Stimulated activated CD4-positive, alpha-beta T cell treated with anti-CD3 and anti-CD28 coated beads, Interleukin-12 subunit alpha, Interleukin-12 subunit beta, amount 100 ng/mL, for 48 hours (primary cell): ENCODE data around the gene PCDHGC4.

Experiments
- DNase-seq, 3 donors: peaks; one replicate each; pipeline ENCODE4 v3.0.0-alpha.2; 2020; ENCODE audit warnings: low read depth in 2 of 3, low spot score in 1 of 3

The PCDHGC4 gene

GRCh38 chr5:141484641-141485311 is at the start of gene PCDHGC4:
TSS of gene PCDHGC4 (plus strand) at chr5:141485030. CDS start at chr5:141485174, 144 bp downstream.
- DNase-seq, result no peak

DNA sequence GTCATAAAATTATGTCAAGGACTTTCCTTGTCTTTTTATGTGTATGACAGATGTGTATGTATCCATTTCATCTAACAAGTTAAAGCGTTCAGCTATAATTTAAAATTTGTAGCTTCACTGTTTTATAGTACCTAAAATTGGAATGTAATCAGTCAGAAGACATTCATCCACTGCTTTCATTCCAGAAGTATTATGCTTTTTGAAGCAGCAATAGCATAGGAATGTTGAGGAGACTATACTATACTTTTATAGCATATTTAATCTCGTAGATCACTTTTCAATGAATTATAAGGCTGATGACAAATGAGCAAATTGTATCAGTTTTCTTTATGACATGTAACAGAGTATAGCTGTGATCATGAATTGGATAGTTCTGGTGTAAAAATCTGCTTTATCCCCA is 47.6 kb upstream of the PCDHGC4 start:
- DNase-seq, result no peak

DNA sequence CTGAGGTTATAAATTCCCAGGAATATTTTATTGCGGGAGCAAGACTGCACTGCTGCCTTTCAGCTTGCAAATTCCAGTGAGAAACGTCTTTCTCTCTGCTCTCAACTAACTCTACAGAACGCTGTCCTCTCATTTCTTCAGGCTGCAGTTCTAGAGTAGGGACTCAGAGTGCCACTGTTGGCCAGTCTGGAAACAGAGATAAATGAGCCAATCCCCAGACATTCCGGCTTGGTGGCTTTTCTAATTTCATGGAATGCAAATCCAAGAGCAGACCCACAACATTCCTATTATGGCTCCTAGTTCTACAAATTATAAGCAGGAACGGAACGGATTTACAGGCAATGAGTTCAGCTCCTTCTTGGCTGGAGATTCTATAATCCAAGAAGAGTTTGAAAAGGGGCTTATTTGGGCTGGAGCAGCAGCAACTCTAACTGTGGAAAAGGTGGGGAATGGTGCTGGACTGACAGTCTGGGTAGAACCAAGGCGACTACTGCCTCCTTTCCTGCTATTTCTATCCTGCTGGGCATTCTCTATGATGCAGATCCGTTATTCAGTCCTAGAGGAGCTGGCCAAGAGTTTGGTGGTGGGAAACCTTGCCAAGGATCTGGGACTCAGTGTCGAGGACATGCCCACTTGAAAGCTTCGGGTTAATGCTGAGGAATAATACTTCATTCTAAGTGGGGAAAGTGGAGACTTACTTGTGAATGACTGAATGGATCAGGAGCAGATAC is 45.3 kb upstream of the PCDHGC4 start:
- DNase-seq, result no peak

- DNase-seq, result no peak
Observed at GRCh38 chr5:141440341-141440740, 44.5 kb upstream of the PCDHGC4 start.

DNA sequence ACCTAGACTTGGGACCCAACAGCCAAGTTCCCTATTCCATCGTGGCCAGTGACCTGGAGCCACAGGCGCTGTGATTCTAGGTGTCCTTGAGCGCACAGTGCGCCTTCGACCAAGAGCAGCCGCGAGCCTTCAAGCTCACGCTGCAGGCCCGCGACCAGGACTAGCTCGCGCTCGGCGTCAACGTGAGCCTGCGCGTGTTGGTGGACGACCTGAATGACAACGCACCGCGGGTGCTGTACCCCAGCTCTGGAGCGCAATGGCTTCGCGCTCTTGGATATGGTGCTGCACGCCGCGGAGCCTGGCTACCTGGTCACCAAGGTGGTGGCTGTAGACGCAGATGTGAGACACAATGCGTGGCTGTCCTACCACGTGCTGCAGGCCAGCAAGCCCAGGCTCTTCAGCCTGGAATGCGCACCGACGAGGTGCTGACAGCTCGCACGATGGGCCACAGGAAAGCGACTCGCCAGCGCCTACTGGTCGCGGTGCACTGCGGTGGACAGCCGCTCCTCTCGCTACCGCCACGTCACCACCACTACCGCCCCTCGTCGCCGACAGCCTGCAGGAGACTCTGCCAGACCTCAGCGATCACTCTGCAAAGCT is 43.2 kb upstream of the PCDHGC4 start:
- no peak for DNase-seq

GRCh38 chr5:141465351-141465750 is 19.5 kb upstream of the PCDHGC4 start:
- no peak for DNase-seq

DNA sequence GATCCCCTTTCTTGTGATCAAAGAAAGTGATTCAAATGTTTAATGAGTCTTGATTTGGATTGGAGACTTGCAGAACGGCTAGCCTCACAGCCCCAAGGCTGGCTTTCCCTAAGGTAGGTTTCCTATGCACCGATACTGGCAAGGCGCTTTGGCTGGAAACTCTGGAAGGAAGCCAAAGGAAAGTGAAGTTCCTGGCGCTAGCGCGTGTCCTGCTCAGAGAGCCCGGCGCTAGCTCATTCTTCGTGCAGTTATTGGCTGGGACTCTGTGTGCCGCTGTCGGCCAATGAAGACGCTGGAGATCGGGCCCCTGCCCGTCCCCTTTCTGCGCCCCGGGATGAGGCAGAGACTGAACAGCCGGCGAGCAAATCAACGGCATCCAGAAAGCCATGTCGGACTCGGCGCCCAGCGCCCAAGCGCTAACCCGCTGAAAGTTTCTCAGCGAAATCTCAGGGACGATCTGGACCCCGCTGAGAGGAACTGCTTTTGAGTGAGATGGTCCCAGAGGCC is 9.2 kb upstream of the PCDHGC4 start, which contains the start of gene PCDHGC3:
Gene PCDHGC3, plus strand, starts transcription at position 342 of the 507 bp plus-strand sequence. Its CDS starts 151 bp downstream, at position 493.
- peak; percentile 35 to 45 (median 36) for DNase-seq

- no peak for DNase-seq
Observed at GRCh38 chr5:141476132-141476911, 8.5 kb upstream of the PCDHGC4 start.

DNA sequence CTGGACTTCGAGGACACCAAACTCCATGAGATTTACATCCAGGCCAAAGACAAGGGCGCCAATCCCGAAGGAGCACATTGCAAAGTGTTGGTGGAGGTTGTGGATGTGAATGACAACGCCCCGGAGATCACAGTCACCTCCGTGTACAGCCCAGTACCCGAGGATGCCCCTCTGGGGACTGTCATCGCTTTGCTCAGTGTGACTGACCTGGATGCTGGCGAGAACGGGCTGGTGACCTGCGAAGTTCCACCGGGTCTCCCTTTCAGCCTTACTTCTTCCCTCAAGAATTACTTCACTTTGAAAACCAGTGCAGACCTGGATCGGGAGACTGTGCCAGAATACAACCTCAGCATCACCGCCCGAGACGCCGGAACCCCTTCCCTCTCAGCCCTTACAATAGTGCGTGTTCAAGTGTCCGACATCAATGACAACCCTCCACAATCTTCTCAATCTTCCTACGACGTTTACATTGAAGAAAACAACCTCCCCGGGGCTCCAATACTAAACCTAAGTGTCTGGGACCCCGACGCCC is 7.7 kb upstream of the PCDHGC4 start:
- no peak for DNase-seq

- DNase-seq, result no peak
Observed at GRCh38 chr5:141477815-141478214, 7.0 kb upstream of the PCDHGC4 start.

- no peak for DNase-seq
Observed at GRCh38 chr5:141478321-141478945, 6.4 kb upstream of the PCDHGC4 start.

- no peak for DNase-seq
Observed at GRCh38 chr5:141479776-141480175, 5.1 kb upstream of the PCDHGC4 start.

GRCh38 chr5:141483902-141484301 is 928 bp upstream of the PCDHGC4 start:
- no peak for DNase-seq

DNA sequence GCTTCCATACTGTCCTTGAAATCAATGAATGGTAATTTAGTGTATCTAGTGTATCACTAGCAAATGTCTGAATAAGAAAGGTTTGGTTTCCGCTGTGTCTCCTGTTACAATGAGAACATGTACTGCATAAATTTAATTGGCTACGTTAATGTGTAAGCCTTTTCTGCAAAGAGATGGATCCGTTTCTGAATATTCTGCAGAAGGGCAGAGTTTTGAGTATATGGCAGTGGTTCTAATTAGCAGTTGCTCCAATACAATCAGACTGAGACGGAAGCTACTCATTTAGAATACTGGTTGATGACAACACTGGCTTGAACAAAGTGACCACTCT is 555 bp upstream of the PCDHGC4 start:
- no peak for DNase-seq

- no peak for DNase-seq
Observed at GRCh38 chr5:141485321-141486055, 658 bp downstream of the PCDHGC4 start.

DNA sequence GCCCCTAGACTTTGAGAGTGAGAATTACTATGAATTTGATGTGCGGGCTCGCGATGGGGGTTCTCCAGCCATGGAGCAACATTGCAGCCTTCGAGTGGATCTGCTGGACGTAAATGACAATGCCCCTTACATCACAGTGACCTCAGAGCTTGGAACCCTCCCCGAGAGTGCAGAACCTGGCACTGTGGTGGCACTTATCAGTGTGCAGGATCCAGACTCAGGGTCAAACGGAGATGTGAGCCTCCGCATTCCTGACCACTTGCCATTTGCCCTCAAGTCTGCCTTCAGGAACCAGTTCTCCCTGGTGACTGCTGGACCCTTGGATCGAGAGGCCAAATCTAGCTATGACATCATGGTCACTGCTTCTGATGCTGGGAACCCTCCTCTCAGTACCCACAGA is 1.3 kb downstream of the PCDHGC4 start:
- DNase-seq, result no peak

DNA sequence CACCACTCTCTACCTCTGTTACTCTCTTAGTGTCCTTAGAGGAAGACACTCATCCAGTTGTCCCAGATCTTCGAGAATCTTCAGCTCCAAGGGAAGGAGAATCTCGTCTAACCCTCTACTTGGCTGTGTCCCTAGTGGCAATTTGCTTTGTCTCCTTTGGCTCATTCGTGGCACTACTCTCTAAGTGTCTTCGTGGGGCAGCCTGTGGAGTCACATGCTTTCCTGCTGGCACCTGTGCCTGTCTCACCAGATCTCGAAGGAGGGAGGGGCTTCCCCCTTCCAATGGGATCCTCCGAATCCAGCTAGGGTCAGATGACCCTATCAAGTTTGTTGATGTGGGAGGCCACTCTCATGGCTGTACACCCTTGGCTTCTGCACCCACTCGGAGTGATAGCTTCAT is 2.3 kb downstream of the PCDHGC4 start:
- DNase-seq, result no peak

GRCh38 chr5:141488591-141489561 is 4.0 kb downstream of the PCDHGC4 start, which contains the start of gene PCDHGC5:
TSS of gene PCDHGC5 (plus strand) at chr5:141489081. CDS start at chr5:141489241, 160 bp downstream.
- no peak for DNase-seq

DNA sequence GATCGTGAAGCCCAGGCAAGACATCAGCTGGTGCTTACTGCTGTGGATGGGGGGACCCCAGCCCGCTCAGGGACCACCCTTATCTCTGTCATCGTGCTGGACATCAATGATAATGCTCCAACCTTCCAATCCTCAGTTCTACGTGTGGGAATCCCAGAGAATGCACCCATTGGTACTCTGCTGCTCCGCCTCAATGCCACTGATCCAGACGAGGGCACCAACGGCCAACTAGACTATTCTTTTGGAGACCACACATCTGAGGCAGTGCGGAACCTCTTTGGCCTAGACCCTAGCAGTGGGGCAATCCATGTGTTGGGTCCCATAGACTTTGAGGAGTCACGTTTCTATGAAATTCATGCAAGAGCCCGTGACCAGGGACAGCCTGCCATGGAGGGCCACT is 5.0 kb downstream of the PCDHGC4 start:
- DNase-seq, result no peak
